A549 (cell line): ENCODE results near the gene RGS10.

Experiments used
- CTCF ChIP-seq: fragments of >200 bp; sonication (Bioruptor Twin); formaldehyde crosslinking; IDR thresholded peaks from 3 replicates; pipeline ENCODE4 v1.5.1; 2016
- ELK1 ChIP-seq: fragments of 150-350 bp; IDR thresholded peaks from 2 replicates; pipeline ENCODE4 v1.6.1; 2014; ENCODE audit warnings: low read depth, mild to moderate bottlenecking, low read length
- KDM1A ChIP-seq: fragments of 200-600 bp; sonication (generic); IDR thresholded peaks from 2 replicates; pipeline ENCODE4 v1.6.1; 2016; ENCODE audit warnings: low read depth, mild to moderate bottlenecking
- MAFK ChIP-seq: fragments of 450-650 bp; IDR thresholded peaks from 2 replicates; pipeline ENCODE4 v1.6.1; 2014; ENCODE audit not compliant: partially characterized antibody
- MAX ChIP-seq: IDR thresholded peaks from 2 replicates; pipeline ENCODE4 v1.6.1; 2012
- MAZ ChIP-seq: fragments of 150-350 bp; IDR thresholded peaks from 2 replicates; pipeline ENCODE4 v1.6.1; 2014; ENCODE audit warnings: antibody characterized with exemption, low read depth, low read length, borderline replicate concordance
- POLR2A ChIP-seq: IDR thresholded peaks from 2 replicates; pipeline ENCODE4 v1.6.1; 2012; ENCODE audit warnings: mild to moderate bottlenecking, low read length
- REST ChIP-seq: fragments of 200-600 bp; sonication (generic); IDR thresholded peaks from 2 replicates; pipeline ENCODE4 v1.6.1; 2016; ENCODE audit warnings: antibody characterized with exemption, mild to moderate bottlenecking, moderate library complexity
- RFX5 ChIP-seq: fragments of 450-650 bp; IDR thresholded peaks from 2 replicates; pipeline ENCODE4 v1.7.1; 2014; ENCODE audit warnings: antibody characterized with exemption, mild to moderate bottlenecking, moderate library complexity

GRCh38 chr10:119478811-119479341, 63.6 kb downstream of the RGS10 start:
- TF ChIP-seq POLR2A (no peak), CTCF (no peak), MAZ (no peak), ELK1 (no peak), MAX (no peak), REST (no peak), RFX5 (no peak), KDM1A (no peak), MAFK (no peak)
